Germinal center (tissue), 1 donor: ENCODE measurements around the gene ZNF581.

Source experiments
- DNase-seq: peaks from one replicate; pipeline ENCODE4 v3.0.0; 2012; ENCODE audit warnings: mixed read lengths, low spot score

ZNF581 gene, protein sequence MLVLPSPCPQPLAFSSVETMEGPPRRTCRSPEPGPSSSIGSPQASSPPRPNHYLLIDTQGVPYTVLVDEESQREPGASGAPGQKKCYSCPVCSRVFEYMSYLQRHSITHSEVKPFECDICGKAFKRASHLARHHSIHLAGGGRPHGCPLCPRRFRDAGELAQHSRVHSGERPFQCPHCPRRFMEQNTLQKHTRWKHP

DNA sequence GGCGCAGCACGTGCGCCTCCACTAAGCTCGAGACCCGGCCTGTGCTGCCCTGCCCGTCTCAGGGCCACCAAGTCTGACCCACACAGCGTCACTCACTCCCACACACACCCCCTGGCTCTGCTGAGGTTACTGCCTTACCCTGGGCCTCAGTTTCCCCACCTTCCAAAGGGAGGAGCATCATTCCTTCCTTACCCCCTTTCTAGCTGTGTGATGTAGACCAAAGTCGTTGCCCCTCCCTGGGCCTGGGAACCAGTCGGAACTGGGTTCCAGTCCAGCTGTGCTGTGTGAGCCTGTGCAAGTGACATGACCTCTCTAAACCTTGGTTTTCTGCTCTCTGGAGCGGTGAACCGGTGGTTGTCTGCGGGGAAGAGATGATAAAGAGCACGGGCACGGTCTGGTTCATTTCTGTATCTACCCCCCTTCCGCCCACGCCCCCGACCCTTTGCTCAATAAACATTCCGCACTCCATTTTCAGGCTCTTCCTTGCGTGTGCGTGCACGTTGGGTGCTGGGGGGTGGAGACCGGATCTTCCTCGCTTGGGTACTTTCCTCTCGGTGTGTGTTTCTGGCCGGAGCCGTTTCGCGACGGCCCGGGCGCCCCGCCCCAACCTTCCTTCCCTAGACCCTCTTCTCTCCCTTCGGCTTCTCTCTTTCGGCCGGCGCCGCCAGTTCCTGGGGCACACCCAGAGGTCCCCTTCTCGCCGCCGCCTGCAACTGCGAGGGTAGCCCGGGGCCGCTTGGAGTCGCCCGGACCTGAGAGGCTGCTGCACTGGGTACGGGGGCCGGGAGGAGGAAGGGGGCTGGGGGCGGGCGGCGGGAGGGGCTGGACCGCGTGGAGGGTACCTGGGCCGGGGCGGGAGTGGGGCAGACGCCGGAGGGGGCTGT lies at the start of gene ZNF581:
Gene ZNF581, plus strand, starts transcription at position 647 of the 884 bp plus-strand sequence. CDS start 923 bp downstream, outside the sequence.
- DNase-seq = peak; percentile 80

DNA sequence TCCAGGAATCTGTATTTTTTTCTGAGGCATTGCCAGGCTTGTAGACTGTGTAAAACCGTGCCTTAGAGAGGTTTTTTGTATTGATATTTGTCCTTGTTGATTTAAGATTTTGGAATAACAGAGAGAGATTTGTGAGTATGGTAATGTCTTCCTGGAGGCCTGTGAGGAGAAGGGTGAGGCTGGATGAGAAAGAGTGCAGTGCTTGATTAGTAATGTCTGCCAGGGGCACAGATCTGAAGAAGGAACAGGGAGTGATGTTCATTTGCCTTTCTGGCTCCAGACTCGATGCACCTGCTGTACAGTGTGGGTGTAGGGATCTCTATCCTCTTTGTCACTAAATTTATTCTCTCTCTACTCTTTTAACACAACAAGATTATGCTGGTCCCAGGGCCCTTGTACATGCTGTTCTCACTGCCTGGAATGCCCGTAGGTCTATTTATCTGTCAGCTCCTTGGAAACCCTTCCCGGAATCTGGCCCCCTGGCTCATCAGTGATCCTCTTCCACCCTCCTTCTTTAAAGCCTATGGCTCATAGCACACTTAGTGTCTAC lies 48.4 kb upstream of the ZNF581 start:
- DNase-seq = no peak

DNA sequence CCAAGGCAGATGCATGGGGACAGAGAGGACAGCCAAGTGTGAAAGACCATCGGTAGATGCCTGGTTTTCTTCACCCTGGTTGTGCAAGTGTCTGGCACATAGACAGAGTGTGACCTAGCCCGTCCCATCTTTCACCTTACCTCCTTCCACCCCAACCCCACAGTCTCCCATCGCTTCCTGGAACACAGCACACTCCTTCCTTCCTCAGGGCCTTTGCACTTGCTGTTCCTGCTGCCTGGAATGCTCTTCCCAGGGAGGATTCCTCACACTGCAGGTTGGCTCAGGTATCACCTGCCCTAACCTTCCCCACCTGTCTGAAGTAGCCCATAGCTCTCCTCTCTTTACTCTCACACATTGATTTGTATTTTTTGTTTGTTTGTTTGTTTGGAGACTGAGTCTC lies 47.1 kb upstream of the ZNF581 start:
- no peak for DNase-seq

DNA sequence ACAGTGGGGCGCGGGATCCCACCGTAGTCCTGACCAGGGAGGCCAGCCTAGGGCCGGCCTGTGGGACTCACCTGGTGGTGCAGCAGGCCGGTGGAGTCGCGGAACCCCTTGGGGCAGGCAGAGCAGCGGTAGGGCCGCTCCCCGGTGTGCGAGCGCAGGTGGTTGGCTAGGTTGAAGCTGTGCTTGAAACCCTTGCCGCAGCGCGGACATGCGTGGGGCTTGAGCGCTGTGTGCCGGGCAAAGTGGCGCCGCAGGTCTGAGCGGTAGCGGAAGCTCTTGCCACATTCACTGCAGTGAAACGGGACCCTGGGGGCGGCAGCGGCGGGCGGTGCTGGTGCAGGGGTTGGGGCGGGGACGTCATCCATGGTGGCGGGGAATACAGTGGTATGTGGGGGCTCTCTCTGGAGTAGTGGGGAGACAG lies 45.9 kb upstream of the ZNF581 start:
- no peak for DNase-seq

DNA sequence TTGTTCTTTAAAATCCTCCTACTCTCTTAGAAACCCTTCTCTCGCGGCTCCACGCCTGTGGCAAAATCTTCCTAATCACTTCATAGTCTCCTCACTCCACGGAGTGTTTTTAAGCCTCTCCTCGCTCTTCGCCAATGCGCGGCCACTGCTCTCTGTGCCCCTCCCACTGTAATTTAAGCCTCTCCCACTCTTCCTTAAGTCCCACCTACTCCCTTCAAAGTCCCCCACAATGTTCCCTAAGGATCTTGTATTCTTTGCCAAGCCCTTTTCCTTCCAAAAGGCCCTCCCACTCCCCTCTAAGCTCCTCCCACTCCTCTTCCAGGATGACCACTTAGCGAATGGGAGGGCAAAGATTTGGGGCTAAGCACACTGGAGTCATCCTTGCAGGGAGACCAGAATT lies 45.4 kb upstream of the ZNF581 start:
- no peak for DNase-seq

DNA sequence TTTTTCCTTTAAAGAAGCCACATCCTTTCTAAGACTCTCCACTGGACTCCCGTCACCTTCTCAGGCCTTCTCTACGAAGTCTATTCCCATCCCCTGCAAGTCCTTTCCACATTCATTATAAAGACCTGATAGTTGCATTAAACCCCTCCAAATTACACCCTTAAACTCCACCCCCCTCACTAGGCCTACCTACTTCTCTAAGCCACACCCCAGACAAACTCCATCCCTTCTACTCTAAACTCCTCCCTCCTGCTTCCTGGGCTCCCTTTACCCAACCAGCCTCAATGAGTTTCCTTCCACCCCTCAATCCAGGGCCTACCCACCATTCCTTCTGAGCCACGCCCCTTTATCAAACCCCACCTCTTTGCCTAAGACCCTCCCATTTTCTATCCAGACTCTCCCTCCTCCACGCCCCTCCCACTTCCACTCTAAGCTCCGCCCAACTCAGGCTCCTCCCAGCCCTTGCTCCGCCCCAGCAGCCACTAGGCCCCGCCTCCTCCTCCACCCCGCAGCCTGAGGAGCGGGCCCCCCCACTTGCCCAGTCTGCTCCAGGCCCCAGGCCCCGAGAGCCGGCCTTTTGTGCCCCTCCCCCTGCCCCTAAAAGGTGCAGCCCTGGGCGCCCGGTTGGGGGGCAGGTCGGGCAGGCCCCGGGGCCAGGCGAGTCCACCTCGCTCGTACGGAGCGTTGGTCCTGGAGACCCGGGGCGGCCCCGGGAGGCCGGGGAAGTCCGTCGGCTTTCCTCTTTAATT lies 44.6 kb upstream of the ZNF581 start:
- peak; percentile 91 for DNase-seq

DNA sequence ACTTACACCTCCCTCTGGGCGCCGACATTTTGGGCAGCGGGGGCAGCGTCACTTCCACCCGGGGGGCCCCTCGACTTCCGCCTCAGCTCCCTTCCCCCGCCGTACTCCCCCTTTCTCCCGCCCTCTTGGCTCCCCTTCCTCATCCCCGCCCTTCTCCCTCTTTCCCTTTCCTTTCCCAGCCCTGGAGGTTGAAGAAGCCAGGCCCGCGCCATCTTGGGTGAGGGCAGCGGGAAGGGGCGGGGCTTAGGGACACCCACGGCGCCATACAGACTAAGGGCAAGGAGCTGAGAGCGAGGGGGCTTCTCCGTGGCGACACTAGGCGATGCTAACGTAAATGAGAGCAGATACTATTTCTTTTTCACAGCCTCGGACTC lies 44.0 kb upstream of the ZNF581 start, which contains the start of gene FIZ1:
Gene FIZ1, minus strand, starts transcription at position 50 of the 374 bp plus-strand sequence. CDS start 1,652 bp downstream, outside the sequence.
- DNase-seq = peak; percentile 83

DNA sequence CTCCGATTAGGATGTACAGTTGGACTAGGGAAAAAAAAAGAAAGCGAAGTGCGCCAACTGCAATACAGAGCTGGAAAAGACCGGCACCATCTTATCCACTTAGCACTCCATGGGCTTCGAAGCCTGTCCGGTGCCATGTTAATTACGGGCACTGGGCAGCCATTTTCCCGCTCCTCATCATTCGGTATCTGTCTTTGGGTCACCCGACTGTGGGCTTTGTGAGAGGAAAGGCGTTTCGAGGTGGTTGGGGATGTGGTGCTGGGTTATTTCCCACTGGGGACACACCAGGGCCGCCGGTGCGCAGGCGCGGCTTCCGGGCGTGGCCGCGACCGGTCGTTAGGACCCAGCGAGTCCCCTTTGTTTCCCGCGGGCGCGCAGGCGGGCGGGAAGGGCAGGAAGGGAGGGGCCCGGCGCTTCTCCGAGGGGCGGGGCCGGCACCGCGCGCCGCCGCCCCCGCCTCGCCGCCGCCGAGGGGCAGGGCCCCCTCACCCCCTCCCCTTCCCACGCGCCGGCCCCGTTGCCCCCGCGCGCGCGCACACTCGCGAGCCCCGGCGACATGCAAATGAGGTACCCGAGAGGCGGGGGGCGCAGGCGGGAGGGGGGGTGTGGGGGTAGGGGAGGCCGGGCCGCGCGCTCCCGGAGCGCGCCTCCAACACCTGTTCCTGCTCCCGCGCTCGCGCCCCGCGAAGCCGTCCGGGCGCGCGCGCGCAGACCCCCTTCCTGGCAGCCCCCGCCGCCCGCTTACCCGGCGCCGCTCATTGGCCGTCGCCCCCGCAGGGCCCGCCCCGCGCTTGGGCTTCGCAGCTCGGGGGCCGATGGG lies 43.4 kb upstream of the ZNF581 start, which contains the start of gene ZNF524:
Gene ZNF524, plus strand, starts transcription at position 447 of the 820 bp plus-strand sequence. CDS start 1,825 bp downstream, outside the sequence.
- peak; percentile 86 for DNase-seq

DNA sequence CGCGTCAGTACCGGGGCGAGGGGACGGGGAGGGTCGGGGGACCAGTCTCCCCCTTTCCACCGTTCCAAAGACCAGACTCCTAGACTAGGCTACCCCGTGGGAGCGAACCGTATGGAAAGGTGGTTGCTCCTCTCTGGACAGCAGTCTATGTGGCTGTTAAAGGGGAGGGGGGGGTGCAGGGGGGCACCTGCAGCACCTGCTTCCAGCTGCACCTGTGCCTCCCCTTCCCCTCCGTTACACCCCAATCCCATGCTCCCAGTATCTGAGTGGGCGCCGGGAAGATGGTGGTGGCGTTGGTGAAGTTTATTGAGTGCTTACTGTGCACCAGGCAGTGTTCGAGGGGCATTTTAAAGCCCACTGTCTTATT lies 42.8 kb upstream of the ZNF581 start:
- DNase-seq = no peak

DNA sequence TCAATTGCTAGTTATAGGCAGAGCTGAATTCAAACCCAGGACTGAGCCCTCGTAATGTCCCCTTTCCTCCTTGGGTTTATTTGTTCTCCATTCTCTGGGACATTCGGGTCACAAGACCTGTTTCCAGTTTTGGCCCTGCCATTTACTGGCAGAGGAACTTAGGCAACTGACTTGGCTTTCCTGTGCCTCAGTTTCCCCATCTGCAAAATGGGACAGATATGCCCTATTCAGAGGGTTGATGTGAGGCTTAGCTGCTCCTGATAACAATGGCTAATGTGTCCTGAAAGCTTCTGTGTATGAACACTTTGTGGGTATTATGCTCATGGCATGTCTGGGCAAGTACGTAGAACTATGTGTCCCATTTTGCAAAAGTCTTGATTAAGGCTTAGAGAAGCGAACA lies 42.4 kb upstream of the ZNF581 start:
- no peak for DNase-seq

DNA sequence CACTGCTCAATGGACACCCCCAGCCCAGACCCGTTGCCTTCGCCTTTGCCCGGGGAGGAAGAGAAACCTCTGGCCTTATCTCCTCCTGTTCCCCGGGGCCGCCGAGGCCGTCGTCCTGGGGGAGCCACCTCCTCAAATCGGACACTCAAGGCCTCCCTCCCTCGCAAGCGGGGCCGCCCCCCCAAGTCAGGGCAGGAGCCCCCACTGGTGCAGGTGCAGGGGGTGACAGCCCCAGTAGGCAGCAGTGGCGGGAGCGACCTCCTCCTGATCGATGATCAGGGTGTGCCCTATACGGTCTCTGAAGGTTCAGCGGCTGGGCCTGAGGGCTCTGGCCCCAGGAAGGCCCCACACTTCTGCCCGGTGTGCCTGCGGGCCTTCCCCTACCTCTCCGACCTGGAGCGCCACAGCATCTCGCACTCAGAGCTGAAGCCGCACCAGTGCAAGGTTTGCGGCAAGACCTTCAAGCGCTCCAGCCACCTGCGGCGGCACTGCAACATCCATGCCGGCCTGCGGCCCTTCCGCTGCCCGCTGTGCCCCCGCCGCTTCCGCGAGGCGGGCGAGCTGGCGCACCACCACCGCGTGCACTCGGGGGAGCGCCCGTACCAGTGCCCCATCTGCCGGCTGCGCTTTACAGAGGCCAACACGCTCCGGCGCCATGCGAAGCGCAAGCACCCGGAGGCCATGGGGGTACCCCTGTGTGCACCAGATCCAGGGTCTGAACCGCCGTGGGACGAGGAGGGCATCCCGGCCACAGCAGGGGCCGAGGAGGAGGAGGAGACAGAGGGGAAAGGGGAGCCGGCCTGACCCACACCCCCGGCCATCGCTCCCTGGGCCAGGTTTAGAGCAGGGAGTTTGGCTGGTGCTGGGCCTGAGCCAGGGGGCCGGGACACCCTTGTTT lies 41.1 kb upstream of the ZNF581 start:
- no peak for DNase-seq

DNA sequence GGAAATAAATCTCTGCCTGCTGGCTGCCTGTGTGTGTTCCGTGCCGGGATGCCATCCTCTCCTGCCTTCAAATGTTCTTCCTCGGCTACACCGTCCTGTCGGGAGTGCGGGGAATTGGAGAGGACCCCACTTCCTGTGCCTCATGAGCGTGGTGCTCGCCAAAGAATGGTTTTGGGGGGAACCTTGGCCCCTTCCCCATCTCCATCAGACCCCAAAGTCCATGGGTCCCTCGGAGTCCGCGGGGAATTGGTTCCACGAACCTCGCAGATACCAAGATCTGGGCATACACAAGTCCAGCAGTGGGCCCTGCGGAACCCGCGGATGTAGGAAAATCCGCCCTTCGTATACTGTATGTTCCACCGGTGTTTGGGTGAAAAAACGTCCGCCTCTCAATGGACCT lies 40.3 kb upstream of the ZNF581 start:
- no peak for DNase-seq

DNA sequence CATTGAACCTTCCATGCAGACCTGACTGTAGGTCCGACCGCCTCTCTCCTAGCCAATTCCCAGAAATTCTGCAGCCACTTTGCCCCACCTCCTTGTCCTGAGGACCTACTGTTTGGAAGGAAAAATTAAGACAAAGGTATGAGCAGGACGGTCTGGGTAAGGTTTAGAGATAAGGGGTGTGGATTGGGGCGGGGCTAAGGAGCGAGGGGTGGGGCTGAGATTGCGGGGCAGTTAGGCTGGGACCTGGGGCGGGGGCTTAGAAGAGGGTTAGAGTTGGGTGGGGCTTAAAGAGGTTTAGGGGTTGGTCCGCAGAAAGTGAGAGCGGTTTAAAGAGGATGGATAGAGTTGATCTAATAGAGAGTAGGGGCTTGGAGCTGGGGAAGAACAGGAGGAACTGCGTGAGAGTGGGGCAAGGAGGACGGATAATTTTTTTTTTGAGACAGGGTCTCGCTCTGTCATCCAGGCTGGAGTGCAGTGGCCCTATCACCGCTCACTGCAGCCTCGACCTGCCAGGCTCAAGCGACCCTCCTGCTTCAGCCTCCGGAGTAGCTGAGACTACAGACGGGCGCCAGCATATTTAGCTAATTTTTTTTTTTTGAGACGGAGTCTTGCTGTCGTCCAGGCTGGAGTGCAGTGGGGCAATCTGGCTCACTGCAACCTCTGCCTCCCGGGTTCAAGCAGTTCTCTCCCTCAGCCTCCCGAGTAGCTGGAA lies 39.7 kb upstream of the ZNF581 start:
- no peak for DNase-seq

DNA sequence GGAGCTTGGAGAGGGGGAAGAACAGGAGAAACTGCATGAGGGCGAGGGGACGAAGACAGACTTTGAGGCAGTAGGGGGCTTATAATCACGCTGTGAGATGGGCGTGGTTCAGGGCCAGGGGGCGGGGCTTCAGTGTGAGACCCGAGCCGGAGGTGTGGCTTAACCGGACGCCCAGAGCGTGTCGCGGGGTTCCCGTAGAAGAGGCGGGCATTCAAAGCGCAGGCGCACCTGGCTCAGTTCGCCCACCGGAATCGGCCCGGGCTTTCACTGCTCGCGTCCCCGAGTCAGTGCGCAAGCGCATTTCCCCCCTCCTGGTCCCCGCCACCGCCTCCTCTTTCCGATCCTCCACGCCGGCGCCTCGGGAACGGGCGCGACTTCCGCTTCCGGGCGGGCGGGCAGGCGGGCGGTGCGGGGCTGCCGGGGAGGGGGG lies 38.2 kb upstream of the ZNF581 start:
- DNase-seq = peak; percentile 95

DNA sequence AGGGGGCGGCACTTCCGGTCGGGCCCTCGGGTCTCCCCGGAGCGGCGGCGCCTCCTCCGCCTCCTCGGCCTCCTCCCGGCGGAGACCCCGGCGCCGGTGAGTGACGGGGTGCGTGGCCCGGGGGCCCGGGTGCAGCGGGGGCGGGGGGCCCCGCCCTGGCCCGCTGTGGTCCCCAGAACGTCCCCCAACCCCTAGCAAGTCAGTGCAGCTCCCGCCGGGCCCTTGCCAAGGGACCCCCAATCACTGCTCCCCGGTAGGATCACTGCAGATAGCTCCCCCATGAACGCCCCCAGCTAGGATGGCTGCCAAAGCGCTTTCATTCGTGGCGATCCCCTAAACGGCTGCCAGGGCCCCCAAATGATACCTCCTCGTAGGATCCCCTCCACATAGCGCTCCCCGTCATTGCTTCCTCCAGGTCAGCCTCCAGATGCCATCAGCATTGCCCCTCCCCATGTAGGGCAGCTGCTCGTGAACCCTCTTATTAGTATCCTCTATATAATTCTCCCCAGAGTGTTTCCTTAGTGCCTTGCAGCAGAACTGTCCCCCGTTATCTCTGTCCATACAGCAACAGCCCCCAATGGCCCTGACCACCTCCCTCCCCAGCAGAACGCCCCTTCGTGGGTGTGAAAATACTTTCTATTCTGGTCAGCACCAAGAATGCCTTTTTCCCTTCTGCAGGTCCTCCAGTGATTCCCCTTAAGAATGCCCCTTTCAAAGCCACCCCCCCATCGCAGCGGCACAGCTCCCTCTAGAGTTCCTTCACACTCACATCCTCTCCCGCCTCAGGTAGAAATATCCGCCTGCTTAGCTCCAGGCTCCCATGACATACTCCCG lies 37.6 kb upstream of the ZNF581 start, which contains the start of gene ZNF865:
Gene ZNF865, plus strand, starts transcription at position 11 of the 834 bp plus-strand sequence. CDS start 7,972 bp downstream, outside the sequence.
- DNase-seq = peak; percentile 68

DNA sequence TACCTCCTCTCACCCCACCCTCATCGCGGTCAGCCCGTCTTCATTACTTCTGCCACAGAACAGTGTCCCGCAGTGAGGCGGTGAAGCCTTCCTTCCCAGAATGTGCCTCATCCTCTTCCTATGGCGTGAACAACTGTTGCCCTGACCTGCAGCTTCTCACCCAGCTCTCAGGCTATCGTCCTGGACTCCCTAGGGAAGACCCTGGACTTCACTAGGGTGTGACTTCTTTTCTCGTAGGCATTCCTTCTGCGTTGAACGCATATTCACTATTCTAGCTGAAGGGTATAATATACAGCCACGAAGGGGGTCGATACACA lies 37.0 kb upstream of the ZNF581 start:
- DNase-seq = no peak

DNA sequence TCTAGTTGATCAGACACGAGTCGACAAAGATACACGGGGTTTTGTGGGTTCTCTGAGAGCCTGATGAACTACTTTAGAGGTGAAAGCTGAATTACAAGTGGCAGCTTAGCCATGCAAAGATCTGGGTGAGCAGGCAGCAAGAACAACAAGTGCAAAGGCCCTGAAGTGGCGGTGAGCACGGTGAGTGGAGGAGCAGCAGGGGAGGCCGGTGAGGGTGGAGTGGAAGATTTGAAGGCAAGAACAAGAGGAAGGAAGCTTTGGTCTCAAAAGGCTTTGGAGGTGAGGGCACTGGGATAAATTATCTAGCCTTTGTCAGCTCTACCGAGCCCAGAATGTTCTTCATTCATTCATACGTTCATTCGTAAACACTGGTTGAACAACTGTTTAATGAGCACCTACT lies 36.6 kb upstream of the ZNF581 start:
- DNase-seq = no peak

DNA sequence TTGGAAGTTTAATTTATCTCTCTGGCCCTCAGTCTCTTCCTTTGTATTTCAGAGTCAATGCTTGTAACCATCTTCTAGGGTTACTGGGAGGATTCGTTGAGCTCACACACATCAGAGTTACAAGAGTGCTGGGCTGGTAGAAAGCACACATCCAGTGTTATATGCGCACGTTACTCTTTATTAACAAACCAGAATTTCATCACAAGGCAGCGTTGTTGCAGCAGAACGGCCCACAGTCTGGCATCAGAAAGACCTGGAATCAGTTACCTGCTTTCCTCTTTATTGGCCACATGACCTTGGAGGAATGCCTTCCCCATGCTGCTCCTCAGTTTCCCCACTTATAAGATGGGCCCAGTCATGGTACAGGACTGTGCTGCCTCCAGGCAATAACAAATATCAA lies 34.1 kb upstream of the ZNF581 start:
- no peak for DNase-seq
